ENCODE data around the gene PSMA4.

PSMA4 gene

GRCh38 chr15:78540871-78541743 lies 863 bp downstream of the PSMA4 start:
- Histone ChIP-seq H3K4me3 (ENCODE audit: insufficient read depth in 1 of 2, low read depth in 1 of 2, low read length in 2 of 2) (peak overlapping the region; percentile 90 to 97), H2BK12ac (ENCODE audit: low read length in 2 of 2) (no peak overlapping the region)

GRCh38 chr15:78541744-78542034 lies 1.4 kb downstream of the PSMA4 start:
- no peak overlapping the region for H2BK5ac ChIP-seq (ENCODE audit: low read depth, low read length, poor library complexity, severe bottlenecking)
- H2BK120ac ChIP-seq (ENCODE audit: low read depth, low read length) = no peak overlapping the region
- H3K18ac ChIP-seq (ENCODE audit: low read depth in 1 of 2, low read length in 2 of 2) = no peak overlapping the region
- H3K36me3 ChIP-seq (ENCODE audit: control insufficient read depth in 1 of 2, insufficient read depth in 2 of 2, low read depth in 1 of 2, low read length in 2 of 2) = peaks cover 12 to 49% of the 10 kb centered on the region in 2 experiments
- no peak overlapping the region for H3K23ac ChIP-seq (ENCODE audit: low read length in 2 of 2)
- no peak overlapping the region for H3K14ac ChIP-seq (ENCODE audit: low read length in 2 of 2)
- H3K27ac ChIP-seq (ENCODE audit: low read length, poor library complexity, severe bottlenecking) = no peak overlapping the region
- no peak overlapping the region for H4K8ac ChIP-seq (ENCODE audit: low read length)
- H2BK12ac ChIP-seq (ENCODE audit: low read length in 2 of 2) = no peak overlapping the region
- no peaks in the 10 kb centered on the region for H3K9me3 ChIP-seq (ENCODE audit: control insufficient read depth, low read length)
- H3K4me2 ChIP-seq (ENCODE audit: low read length, poor library complexity, severe bottlenecking) = peak overlapping the region; percentile 96
- H3K27me3 ChIP-seq (ENCODE audit: control insufficient read depth in 1 of 2, insufficient read depth in 1 of 2, low read length in 2 of 2) = no peaks in the 10 kb centered on the region
- 100% methylated on average over 1 of the region's 1 CpG for WGBS
- no peak for DNase-seq
- peak overlapping the region; percentile 98 for H3K9ac ChIP-seq (ENCODE audit: low read length)
- no peak overlapping the region for H2BK15ac ChIP-seq (ENCODE audit: low read depth, poor library complexity, severe bottlenecking)
- H2AK5ac ChIP-seq (ENCODE audit: low read length, severe bottlenecking) = no peak overlapping the region
- no peak overlapping the region for H2AFZ ChIP-seq (ENCODE audit: low read depth, low read length)
- H3K4ac ChIP-seq (ENCODE audit: low read depth in 1 of 2, low read length in 2 of 2) = no peak overlapping the region
- peaks cover 13% of the 10 kb centered on the region for H3K79me1 ChIP-seq (replicated peaks; ENCODE audit: low read length, poor library complexity, severe bottlenecking)
- H4K91ac ChIP-seq (ENCODE audit: low read length) = no peak overlapping the region
- peaks cover 3% of the 10 kb centered on the region for H3K4me1 ChIP-seq (ENCODE audit: control insufficient read depth, insufficient read depth, low read depth, low read length)
- H3K4me3 ChIP-seq (ENCODE audit: insufficient read depth in 1 of 2, low read depth in 1 of 2, low read length in 2 of 2) = peak overlapping the region in 1 of 2 experiments; percentile 97

More at GRCh38 chr15:78540871-78541743, 863 bp downstream of the PSMA4 start:
- Histone ChIP-seq H3K9me3 (ENCODE audit: control insufficient read depth, low read length) (no peaks in the 10 kb centered on the region), H2AK5ac (ENCODE audit: low read length, severe bottlenecking) (peak overlapping the region; percentile 24), H3K4me2 (ENCODE audit: low read length, poor library complexity, severe bottlenecking) (peak overlapping the region; percentile 96), H3K4me1 (ENCODE audit: control insufficient read depth, insufficient read depth, low read depth, low read length) (peaks cover 3% of the 10 kb centered on the region), H3K27me3 (ENCODE audit: control insufficient read depth in 1 of 2, insufficient read depth in 1 of 2, low read length in 2 of 2) (no peaks in the 10 kb centered on the region), H2BK15ac (ENCODE audit: low read depth, poor library complexity, severe bottlenecking) (no peak overlapping the region), H3K4ac (ENCODE audit: low read depth in 1 of 2, low read length in 2 of 2) (peak overlapping the region in 1 of 2 experiments; percentile 84), H2AFZ (ENCODE audit: low read depth, low read length) (peak overlapping the region; percentile 63), H3K23ac (ENCODE audit: low read length in 2 of 2) (peak overlapping the region in 1 of 2 experiments; percentile 52), H4K91ac (ENCODE audit: low read length) (no peak overlapping the region), H3K9ac (ENCODE audit: low read length) (peak overlapping the region; percentile 98), H3K36me3 (ENCODE audit: control insufficient read depth in 1 of 2, insufficient read depth in 2 of 2, low read depth in 1 of 2, low read length in 2 of 2) (peaks cover 10 to 44% of the 10 kb centered on the region in 2 experiments), H3K79me1 (replicated peaks; ENCODE audit: low read length, poor library complexity, severe bottlenecking) (peaks cover 11% of the 10 kb centered on the region), H2BK5ac (ENCODE audit: low read depth, low read length, poor library complexity, severe bottlenecking) (no peak overlapping the region), H4K8ac (ENCODE audit: low read length) (peak overlapping the region; percentile 92), H3K18ac (ENCODE audit: low read depth in 1 of 2, low read length in 2 of 2) (peak overlapping the region; percentile 67 to 87), H2BK120ac (ENCODE audit: low read depth, low read length) (peak overlapping the region; percentile 74), H3K27ac (ENCODE audit: low read length, poor library complexity, severe bottlenecking) (peak overlapping the region; percentile 63), H3K14ac (ENCODE audit: low read length in 2 of 2) (peak overlapping the region in 1 of 2 experiments; percentile 95)
- peak; percentile 57 for DNase-seq
- WGBS = 12% methylated on average over 16 of the region's 17 CpGs

GRCh38 chr15:78542647-78543046 lies 2.4 kb downstream of the PSMA4 start:
- Histone ChIP-seq H3K27ac (ENCODE audit: low read length, poor library complexity, severe bottlenecking) (no peak overlapping the region), H2AFZ (ENCODE audit: low read depth, low read length) (no peak overlapping the region), H2BK12ac (ENCODE audit: low read length in 2 of 2) (no peak overlapping the region), H3K23ac (ENCODE audit: low read length in 2 of 2) (no peak overlapping the region), H2BK15ac (ENCODE audit: low read depth, poor library complexity, severe bottlenecking) (no peak overlapping the region), H3K9me3 (ENCODE audit: control insufficient read depth, low read length) (no peaks in the 10 kb centered on the region), H3K18ac (ENCODE audit: low read depth in 1 of 2, low read length in 2 of 2) (no peak overlapping the region), H4K91ac (ENCODE audit: low read length) (no peak overlapping the region), H3K9ac (ENCODE audit: low read length) (peak overlapping the region; percentile 98), H3K36me3 (ENCODE audit: control insufficient read depth in 1 of 2, insufficient read depth in 2 of 2, low read depth in 1 of 2, low read length in 2 of 2) (peaks cover 18 to 58% of the 10 kb centered on the region in 2 experiments), H3K4me1 (ENCODE audit: control insufficient read depth, insufficient read depth, low read depth, low read length) (peaks cover 3% of the 10 kb centered on the region), H2AK5ac (ENCODE audit: low read length, severe bottlenecking) (no peak overlapping the region), H2BK120ac (ENCODE audit: low read depth, low read length) (no peak overlapping the region), H3K79me1 (replicated peaks; ENCODE audit: low read length, poor library complexity, severe bottlenecking) (peaks cover 13% of the 10 kb centered on the region), H3K4ac (ENCODE audit: low read depth in 1 of 2, low read length in 2 of 2) (no peak overlapping the region), H3K14ac (ENCODE audit: low read length in 2 of 2) (no peak overlapping the region), H3K4me3 (ENCODE audit: insufficient read depth in 1 of 2, low read depth in 1 of 2, low read length in 2 of 2) (peak overlapping the region in 1 of 2 experiments; percentile 97), H2BK5ac (ENCODE audit: low read depth, low read length, poor library complexity, severe bottlenecking) (no peak overlapping the region), H3K4me2 (ENCODE audit: low read length, poor library complexity, severe bottlenecking) (no peak overlapping the region), H4K8ac (ENCODE audit: low read length) (no peak overlapping the region), H3K27me3 (ENCODE audit: control insufficient read depth in 1 of 2, insufficient read depth in 1 of 2, low read length in 2 of 2) (no peaks in the 10 kb centered on the region)
- no peak for DNase-seq
- over 99% methylated on average over 3 of the region's 3 CpGs for WGBS

GRCh38 chr15:78550194-78550593 lies 9.9 kb downstream of the PSMA4 start:
- Histone ChIP-seq H2BK5ac (ENCODE audit: low read depth, low read length, poor library complexity, severe bottlenecking) (no peak overlapping the region), H3K9ac (ENCODE audit: low read length) (no peak overlapping the region), H3K27ac (ENCODE audit: low read length, poor library complexity, severe bottlenecking) (no peak overlapping the region), H3K27me3 (ENCODE audit: control insufficient read depth in 1 of 2, insufficient read depth in 1 of 2, low read length in 2 of 2) (no peaks in the 10 kb centered on the region), H2BK120ac (ENCODE audit: low read depth, low read length) (no peak overlapping the region), H3K18ac (ENCODE audit: low read depth in 1 of 2, low read length in 2 of 2) (no peak overlapping the region), H4K91ac (ENCODE audit: low read length) (peak overlapping the region; percentile 59), H3K23ac (ENCODE audit: low read length in 2 of 2) (no peak overlapping the region), H3K4me1 (ENCODE audit: control insufficient read depth, insufficient read depth, low read depth, low read length) (no peaks in the 10 kb centered on the region), H2BK12ac (ENCODE audit: low read length in 2 of 2) (no peak overlapping the region), H2BK15ac (ENCODE audit: low read depth, poor library complexity, severe bottlenecking) (no peak overlapping the region), H3K14ac (ENCODE audit: low read length in 2 of 2) (no peak overlapping the region), H3K9me3 (ENCODE audit: control insufficient read depth, low read length) (no peaks in the 10 kb centered on the region), H4K8ac (ENCODE audit: low read length) (no peak overlapping the region), H2AFZ (ENCODE audit: low read depth, low read length) (no peak overlapping the region), H3K36me3 (ENCODE audit: control insufficient read depth in 1 of 2, insufficient read depth in 2 of 2, low read depth in 1 of 2, low read length in 2 of 2) (peaks cover 27 to 60% of the 10 kb centered on the region in 2 experiments), H2AK5ac (ENCODE audit: low read length, severe bottlenecking) (no peak overlapping the region), H3K79me1 (replicated peaks; ENCODE audit: low read length, poor library complexity, severe bottlenecking) (peaks cover 2% of the 10 kb centered on the region), H3K4ac (ENCODE audit: low read depth in 1 of 2, low read length in 2 of 2) (no peak overlapping the region), H3K4me3 (ENCODE audit: insufficient read depth in 1 of 2, low read depth in 1 of 2, low read length in 2 of 2) (no peak overlapping the region), H3K4me2 (ENCODE audit: low read length, poor library complexity, severe bottlenecking) (no peak overlapping the region)
- no peak for DNase-seq
- WGBS = 78% methylated on average over 6 of the region's 6 CpGs
